ENCODE measurements around the gene OGT.
"Not testable (repeated sequence)": the region's sequence is repeated elsewhere in the genome, so short reads cannot be mapped to it uniquely, and the experiment has no call there.

Gene OGT

DNA sequence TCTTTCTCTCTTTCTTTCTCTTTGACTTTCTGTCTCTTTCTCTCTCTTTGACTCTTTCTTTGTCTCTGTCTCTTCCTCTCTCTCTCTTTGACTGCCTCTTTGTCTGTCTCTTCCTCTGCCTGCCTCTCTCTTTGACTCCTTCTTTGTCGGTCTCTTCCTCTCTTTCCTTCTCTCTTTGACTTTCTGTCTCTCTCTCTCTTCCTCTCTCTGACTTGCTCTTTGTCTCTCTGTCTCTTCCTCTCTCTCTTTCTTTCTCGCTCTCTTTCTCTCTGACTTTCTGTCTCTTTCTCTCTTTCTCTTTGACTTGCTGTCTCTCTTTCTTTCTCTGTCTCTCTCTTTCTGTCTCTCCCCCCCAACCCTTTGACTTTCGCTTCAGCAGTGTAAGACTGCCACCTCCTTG is 36.4 kb upstream of the OGT start:
- no peaks in the 10 kb centered on the region for H3K27me3 ChIP-seq
- TF ChIP-seq, protein P1, sequence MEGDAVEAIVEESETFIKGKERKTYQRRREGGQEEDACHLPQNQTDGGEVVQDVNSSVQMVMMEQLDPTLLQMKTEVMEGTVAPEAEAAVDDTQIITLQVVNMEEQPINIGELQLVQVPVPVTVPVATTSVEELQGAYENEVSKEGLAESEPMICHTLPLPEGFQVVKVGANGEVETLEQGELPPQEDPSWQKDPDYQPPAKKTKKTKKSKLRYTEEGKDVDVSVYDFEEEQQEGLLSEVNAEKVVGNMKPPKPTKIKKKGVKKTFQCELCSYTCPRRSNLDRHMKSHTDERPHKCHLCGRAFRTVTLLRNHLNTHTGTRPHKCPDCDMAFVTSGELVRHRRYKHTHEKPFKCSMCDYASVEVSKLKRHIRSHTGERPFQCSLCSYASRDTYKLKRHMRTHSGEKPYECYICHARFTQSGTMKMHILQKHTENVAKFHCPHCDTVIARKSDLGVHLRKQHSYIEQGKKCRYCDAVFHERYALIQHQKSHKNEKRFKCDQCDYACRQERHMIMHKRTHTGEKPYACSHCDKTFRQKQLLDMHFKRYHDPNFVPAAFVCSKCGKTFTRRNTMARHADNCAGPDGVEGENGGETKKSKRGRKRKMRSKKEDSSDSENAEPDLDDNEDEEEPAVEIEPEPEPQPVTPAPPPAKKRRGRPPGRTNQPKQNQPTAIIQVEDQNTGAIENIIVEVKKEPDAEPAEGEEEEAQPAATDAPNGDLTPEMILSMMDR (IDR thresholded peaks at IDR 0.05; ENCODE audit: low read depth, low read length) = no peak
- no peaks in the 10 kb centered on the region for H3K36me3 ChIP-seq
- no peak overlapping the region for H3K4me3 ChIP-seq (ENCODE audit: low read depth, low read length)
- no peaks in the 10 kb centered on the region for H3K4me1 ChIP-seq
- no peaks in the 10 kb centered on the region for H3K9me3 ChIP-seq
- DNase-seq = no peak

DNA sequence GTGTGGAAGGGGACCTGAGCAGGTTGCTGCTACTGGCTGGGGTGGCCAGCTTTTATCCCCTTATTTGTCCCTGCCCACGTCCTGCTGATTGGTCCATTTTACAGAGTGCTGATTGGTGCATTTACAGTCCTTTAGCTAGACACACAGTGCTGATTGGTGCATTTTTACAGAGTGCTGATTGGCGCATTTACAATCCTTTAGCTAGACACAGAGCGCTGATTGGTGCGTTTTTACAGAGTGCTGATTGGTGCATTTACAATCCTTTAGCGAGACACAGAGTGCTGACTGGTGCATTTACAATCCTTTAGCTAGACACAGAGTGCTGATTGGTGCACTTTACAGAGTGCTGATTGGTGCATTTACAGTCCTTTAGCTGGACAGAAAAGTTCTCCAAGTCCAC is 30.8 kb upstream of the OGT start:
- not testable (repeated sequence) for H3K4me3 ChIP-seq (ENCODE audit: low read depth, low read length); H3K27me3 ChIP-seq; DNase-seq; H3K4me1 ChIP-seq; H3K36me3 ChIP-seq; H3K9me3 ChIP-seq

DNA sequence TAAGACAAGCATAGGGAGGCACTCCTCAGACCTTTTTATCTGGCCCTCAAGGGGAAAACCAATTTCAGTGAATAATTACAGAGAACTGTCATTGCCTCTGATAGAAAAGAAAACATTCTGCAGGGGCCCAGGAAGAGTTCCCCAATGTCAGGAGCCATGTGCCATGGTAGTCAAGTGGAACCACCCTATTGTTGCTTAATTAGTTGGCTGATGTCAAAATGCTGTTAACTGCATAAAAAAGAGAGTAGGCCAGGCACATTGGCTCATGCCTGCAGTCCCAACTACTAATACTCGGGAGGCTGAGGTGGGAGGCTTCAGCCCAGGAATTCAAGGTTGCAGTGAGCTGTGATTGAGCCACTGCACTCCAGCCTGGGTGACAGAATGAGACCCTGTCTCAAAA is 28.6 kb upstream of the OGT start:
- no peaks in the 10 kb centered on the region for H3K27me3 ChIP-seq
- H3K4me1 ChIP-seq = no peaks in the 10 kb centered on the region
- no peaks in the 10 kb centered on the region for H3K9me3 ChIP-seq
- no peaks in the 10 kb centered on the region for H3K36me3 ChIP-seq
- TF ChIP-seq, protein P1 (IDR thresholded peaks at IDR 0.05; ENCODE audit: low read depth, low read length) = no peak
- no peak overlapping the region for H3K4me3 ChIP-seq (ENCODE audit: low read depth, low read length)
- DNase-seq = no peak

DNA sequence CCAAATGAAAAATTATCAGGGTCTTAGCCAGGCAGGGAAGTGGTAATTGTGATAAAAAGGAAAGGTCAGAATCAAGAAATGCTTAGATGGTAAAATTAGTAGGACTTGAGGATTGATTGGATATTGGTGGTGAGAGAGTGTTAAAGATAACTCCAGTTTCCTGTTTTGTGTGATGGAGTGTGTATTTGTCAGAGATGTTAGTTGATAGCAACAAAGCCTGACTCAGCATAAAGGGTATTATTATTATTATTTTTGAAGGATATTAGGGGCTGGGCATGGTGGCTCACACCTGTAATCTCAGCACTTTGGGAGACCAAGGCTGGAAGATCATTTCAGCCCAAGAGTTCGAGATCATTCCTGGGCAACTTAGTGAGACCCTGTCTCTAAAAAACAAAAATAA is 23.6 kb upstream of the OGT start:
- Histone ChIP-seq H3K36me3 (no peaks in the 10 kb centered on the region), H3K4me1 (no peaks in the 10 kb centered on the region), H3K27me3 (no peaks in the 10 kb centered on the region), H3K9me3 (no peaks in the 10 kb centered on the region), H3K4me3 (ENCODE audit: low read depth, low read length) (no peak overlapping the region)
- TF ChIP-seq, protein P1 (IDR thresholded peaks at IDR 0.05; ENCODE audit: low read depth, low read length) = no peak
- no peak for DNase-seq

DNA sequence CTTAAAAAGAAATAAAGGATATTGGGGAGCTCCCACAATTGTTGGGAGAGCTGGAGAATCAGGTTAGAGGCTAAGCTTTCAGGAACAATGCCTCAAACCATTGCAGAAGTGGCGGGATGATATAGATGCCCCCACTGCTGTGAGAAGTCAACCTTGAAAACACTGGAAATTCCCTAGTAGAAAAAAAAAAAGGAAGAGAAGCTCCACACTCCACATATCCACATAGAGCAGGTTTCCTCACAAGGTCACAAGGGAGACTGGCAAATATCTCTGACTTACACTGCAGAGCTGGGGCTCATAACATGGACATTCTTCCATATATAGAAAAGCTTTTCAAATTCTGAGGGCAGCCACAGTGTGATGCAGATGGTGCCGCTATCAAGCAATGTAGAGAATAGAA is 22.7 kb upstream of the OGT start:
- Histone ChIP-seq H3K9me3 (no peaks in the 10 kb centered on the region), H3K4me1 (no peaks in the 10 kb centered on the region), H3K36me3 (no peaks in the 10 kb centered on the region), H3K4me3 (ENCODE audit: low read depth, low read length) (no peak overlapping the region), H3K27me3 (no peaks in the 10 kb centered on the region)
- TF ChIP-seq, protein P1 (IDR thresholded peaks at IDR 0.05; ENCODE audit: low read depth, low read length) = no peak
- DNase-seq = no peak

DNA sequence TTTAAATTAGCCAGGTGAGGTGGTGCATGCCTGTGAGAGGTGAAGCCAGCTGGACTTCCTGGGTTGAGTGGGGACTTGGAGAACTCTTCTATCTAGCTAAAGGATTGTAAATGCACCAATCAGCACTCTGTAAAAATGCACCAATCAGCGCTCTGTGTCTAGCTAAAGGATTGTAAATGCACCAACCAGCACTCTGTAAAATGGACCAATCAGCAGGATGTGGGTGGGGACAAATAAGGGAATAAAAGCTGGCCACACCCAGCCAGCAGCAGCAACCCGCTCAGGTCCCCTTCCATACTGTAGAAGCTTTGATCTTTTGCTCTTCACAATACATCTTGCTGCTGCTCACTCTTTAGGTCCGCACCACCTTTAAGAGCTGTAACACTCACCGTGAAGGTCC is 19.2 kb upstream of the OGT start:
- H3K36me3 ChIP-seq; H3K4me1 ChIP-seq; H3K4me3 ChIP-seq (ENCODE audit: low read depth, low read length); H3K27me3 ChIP-seq; H3K9me3 ChIP-seq; DNase-seq: not testable (repeated sequence)

DNA sequence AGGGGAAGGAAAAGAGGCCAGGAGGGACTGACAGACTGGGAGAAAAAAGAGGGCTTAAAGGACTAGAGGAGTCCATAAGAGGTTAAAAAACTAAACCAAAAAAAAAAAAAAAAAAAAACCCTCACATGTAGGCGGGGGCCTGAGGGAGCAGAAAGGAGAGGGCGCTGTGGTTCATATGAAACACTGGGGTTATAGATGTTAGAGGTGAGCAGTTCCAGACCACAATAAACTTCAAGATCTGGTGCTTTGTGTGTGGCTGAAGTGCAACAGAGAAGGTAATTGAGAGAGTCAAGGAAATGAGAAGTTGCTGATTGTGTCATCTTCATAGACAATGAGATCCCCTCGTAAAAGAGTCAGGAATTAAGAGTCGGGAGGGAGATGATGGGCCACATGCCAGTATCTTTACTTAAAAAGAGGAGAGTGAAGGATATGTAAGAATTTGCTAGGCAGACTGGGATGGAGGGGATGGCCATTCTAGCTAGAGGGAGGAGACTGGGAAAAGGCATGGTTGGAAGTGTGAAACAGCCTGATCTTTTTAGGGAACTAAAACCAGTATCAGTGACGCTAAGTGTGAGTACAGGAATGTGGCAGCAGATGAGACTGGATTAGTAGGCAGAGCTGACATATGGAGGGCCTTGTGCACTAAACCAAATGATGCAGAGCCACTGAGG is 18.4 kb upstream of the OGT start:
- no peak for DNase-seq
- H3K4me1 ChIP-seq = no peaks in the 10 kb centered on the region
- H3K27me3 ChIP-seq = no peaks in the 10 kb centered on the region
- H3K36me3 ChIP-seq = no peaks in the 10 kb centered on the region
- no peaks in the 10 kb centered on the region for H3K9me3 ChIP-seq
- TF ChIP-seq, protein P1 (IDR thresholded peaks at IDR 0.05; ENCODE audit: low read depth, low read length) = no peak
- H3K4me3 ChIP-seq (ENCODE audit: low read depth, low read length) = no peak overlapping the region

All from BE2C (cell line).